Mesangial cell (primary cell): ENCODE results near the gene SERTAD2. TPM values are rescaled to one million over a fixed set of nuclear protein-coding genes. Genes with fewer than 3 reads are reported as not detected.

ENCODE experiments used
- total RNA-seq: library from RNA; depleted of rRNA; stranded (reverse); fragments of >200 nt; gene quantifications from 2 replicates; pipeline ENCODE4 v1.2.3, GENCODE V29; 2015

Gene SERTAD2, protein sequence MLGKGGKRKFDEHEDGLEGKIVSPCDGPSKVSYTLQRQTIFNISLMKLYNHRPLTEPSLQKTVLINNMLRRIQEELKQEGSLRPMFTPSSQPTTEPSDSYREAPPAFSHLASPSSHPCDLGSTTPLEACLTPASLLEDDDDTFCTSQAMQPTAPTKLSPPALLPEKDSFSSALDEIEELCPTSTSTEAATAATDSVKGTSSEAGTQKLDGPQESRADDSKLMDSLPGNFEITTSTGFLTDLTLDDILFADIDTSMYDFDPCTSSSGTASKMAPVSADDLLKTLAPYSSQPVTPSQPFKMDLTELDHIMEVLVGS
- 11.6 and 15.6 TPM in 2 replicates for total RNA-seq

GRCh38 chr2:64653109-64654062, at the start of gene SERTAD2:
Gene SERTAD2 (minus strand): TSS chr2:64653913. CDS start chr2:64636871, 17,042 bp downstream.

Other genes starting within 250 kb of the SERTAD2 start
- gene LGALSL, start 199.8 kb downstream of the SERTAD2 start, total RNA-seq: 3.3 and 4.7 TPM in 2 replicates
- 9.0 and 11.0 TPM in 2 replicates for gene AFTPH, start 129.6 kb downstream of the SERTAD2 start, total RNA-seq